Transverse colon (tissue), 4 donors: Measurements from ENCODE around the gene PSMC3IP. TPM values are rescaled to one million over a fixed set of nuclear protein-coding genes. Genes with fewer than 3 reads are reported as not detected.

Experiments used
- DNase-seq: peaks from one replicate; pipeline ENCODE4 v3.0.0-alpha.2; 2019
- H3K27ac ChIP-seq, 4 donors: fragments of 200-600 bp; sonication (generic); 2 replicates each; pipeline ENCODE4 v1.5.1; 2016 to 2018; ENCODE audit warnings: inconsistent platforms in 4 of 4
- H3K27me3 ChIP-seq: fragments of 200-600 bp; sonication (generic); 2 replicates; pipeline ENCODE4 v1.5.1; 2017; ENCODE audit warnings: inconsistent platforms
- H3K36me3 ChIP-seq, 4 donors: fragments of 200-600 bp; sonication (generic); 2 replicates each; pipeline ENCODE4 v1.5.1; 2017 to 2019; ENCODE audit warnings: inconsistent platforms in 4 of 4
- H3K4me1 ChIP-seq, 4 donors: fragments of 200-600 bp; sonication (generic); 2 replicates each; pipeline ENCODE4 v1.5.1; 2017 to 2020; ENCODE audit warnings: inconsistent platforms in 4 of 4
- H3K4me3 ChIP-seq, 4 donors: fragments of 200-600 bp; sonication (generic); 1 replicate in 1 of 4; 2 replicates in 3 of 4; pipeline versions ENCODE4 v1.5.1 to v1.6.1; 2017 to 2019; ENCODE audit warnings: inconsistent platforms in 4 of 4
- H3K9me3 ChIP-seq, 2 donors: fragments of 200-600 bp; sonication (generic); 2 replicates each; pipeline ENCODE4 v1.5.1; 2017 to 2019; ENCODE audit warnings: inconsistent platforms in 2 of 2
- EP300 ChIP-seq: sonication (generic); formaldehyde crosslinking; IDR thresholded peaks from one replicate; pipeline ENCODE4 v1.6.1; 2017; ENCODE audit warnings: antibody characterized with exemption, low read depth
- POLR2A ChIP-seq: fragments of 450-650 bp; IDR thresholded peaks from one replicate; pipeline ENCODE4 v1.6.1; 2016; ENCODE audit warnings: antibody characterized with exemption, mild to moderate bottlenecking, moderate library complexity
- POLR2AphosphoS5 ChIP-seq, 3 donors: sonication (generic); formaldehyde crosslinking; IDR thresholded peaks; one replicate each; pipeline ENCODE4 v1.6.1; 2016; ENCODE audit warnings: antibody characterized with exemption in 3 of 3
- WGBS, 2 donors: methylation state at CpG; one replicate each; pipeline ENCODE4 v1.1.5; 2018; ENCODE audit warnings: low coverage in 1 of 2; 5-methylcytosine and 5-hydroxymethylcytosine counted together
- in situ Hi-C, 4 donors: fragments of 200-750 bp; cut with MboI; loops; one replicate each; pipeline versions ENCODE4 v1.15.0 to v1.15.1; 2017; ENCODE audit warnings: low sequenced_read_pairs in 3 of 4, low pct_ligation_motif_present in 1 of 4, low pct_unique_long_range_greater_than_20kb in 1 of 4
- intact Hi-C: fragments of 100-400 bp; cut with DNase I; formaldehyde crosslinking; loops from one replicate; pipeline ENCODE4 v1.15.1; 2023; ENCODE audit warnings: low total_unique reads
- total RNA-seq, 4 donors: library from RNA; depleted of rRNA; stranded (reverse); fragments of >200 nt; gene quantifications; one replicate each; pipeline ENCODE4 v1.1.0, GENCODE V29; 2016
- TF ChIP-seq, protein P1 (sequence below), 5 experiments: fragments of 200-600 bp in 3 of 5; fragments of 450-650 bp in 2 of 5; sonication (generic) in 3 of 5; IDR thresholded peaks; 1 replicate in 2 of 5; 2 replicates in 3 of 5; pipeline ENCODE4 v1.5.1; 2016 to 2017; ENCODE audit warnings: antibody characterized with exemption in 5 of 5, inconsistent platforms in 3 of 5, mild to moderate bottlenecking in 2 of 5, moderate library complexity in 1 of 5

PSMC3IP gene
- total RNA-seq, 4 donors from 2014 or later, result 0.96 to 2.6 (median 1.3) TPM; not detected in 1

DNA sequence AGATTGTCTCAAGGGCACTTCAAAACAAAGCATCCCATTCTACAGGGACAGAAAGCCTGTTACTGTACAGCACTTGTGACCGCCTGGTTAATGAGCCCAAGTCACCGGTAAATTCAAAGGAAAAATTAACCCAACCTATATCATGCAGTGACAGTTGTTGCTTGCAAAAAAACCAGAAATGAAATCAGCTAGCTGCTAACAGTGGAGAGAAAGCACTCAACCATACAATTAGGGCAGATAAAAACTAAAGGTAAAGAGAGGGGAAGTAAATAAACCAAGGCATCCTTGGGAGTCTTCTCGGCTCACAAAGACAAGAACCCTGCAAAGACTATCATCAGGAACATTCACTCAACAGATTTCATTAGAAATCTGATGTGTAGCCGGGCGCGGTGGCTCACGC is 25.8 kb upstream of the PSMC3IP start:
- Histone ChIP-seq H3K27me3 (no peaks in the 10 kb centered on the region), H3K4me1 (peaks cover 21 to 35% (median 32%) of the 10 kb centered on the region in 4 donors), H3K27ac (no peak overlapping the region), H3K4me3 (no peak overlapping the region), H3K9me3 (no peaks in the 10 kb centered on the region), H3K36me3 (no peaks in the 10 kb centered on the region)
- in situ Hi-C loops, result loop anchor here in 1 of 4 donors (10.0 kb wide), 1 partner anchor 81 kb away; the partner anchor contains the start of genes CCR10 and CNTNAP1
- DNase-seq, result no peak
- TF ChIP-seq EP300, result no peak
- no peak for TF ChIP-seq POLR2AphosphoS5 (IDR thresholded peaks at IDR 0.05)
- no peak for TF ChIP-seq POLR2A
- TF ChIP-seq, protein P1, sequence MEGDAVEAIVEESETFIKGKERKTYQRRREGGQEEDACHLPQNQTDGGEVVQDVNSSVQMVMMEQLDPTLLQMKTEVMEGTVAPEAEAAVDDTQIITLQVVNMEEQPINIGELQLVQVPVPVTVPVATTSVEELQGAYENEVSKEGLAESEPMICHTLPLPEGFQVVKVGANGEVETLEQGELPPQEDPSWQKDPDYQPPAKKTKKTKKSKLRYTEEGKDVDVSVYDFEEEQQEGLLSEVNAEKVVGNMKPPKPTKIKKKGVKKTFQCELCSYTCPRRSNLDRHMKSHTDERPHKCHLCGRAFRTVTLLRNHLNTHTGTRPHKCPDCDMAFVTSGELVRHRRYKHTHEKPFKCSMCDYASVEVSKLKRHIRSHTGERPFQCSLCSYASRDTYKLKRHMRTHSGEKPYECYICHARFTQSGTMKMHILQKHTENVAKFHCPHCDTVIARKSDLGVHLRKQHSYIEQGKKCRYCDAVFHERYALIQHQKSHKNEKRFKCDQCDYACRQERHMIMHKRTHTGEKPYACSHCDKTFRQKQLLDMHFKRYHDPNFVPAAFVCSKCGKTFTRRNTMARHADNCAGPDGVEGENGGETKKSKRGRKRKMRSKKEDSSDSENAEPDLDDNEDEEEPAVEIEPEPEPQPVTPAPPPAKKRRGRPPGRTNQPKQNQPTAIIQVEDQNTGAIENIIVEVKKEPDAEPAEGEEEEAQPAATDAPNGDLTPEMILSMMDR (IDR thresholded peaks at IDR 0.05), result no peak
- 86 to 96% methylated on average over 5 to 7 of the region's 7 CpGs for WGBS, 2 donors
- intact Hi-C loops, result loop anchor here (10.0 kb wide), 1 partner anchor 81 kb away; the partner anchor contains the start of genes CCR10 and CNTNAP1

DNA sequence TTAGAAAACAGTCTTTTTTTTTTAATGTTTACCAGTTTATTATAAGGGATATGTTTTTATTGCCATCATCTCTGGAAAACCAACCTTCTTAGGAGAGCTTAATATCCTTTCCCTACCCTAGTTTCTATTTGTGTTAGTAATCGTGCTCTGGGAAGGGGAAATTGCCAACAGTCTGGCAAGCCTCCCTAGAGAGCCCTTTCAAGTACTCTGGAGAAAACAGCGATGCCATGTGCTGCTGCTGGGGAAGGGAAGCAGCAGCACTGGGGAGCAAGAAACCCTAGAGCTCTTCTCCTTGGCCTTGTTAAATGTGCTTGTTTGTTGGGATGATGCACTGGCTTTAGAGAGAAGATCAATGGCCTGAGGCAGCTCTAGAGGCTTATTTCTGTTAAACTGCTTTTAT is 21.4 kb upstream of the PSMC3IP start:
- 22% methylated on average over 2 of the region's 2 CpGs; no CpG with 5 or more reads in 1 of the 2 donors for WGBS, 2 donors
- no peaks in the 10 kb centered on the region for H3K36me3 ChIP-seq
- no peaks in the 10 kb centered on the region for H3K27me3 ChIP-seq
- intact Hi-C loops, result no loop called here
- in situ Hi-C loops, result loop anchor here in 3 of 4 donors (25.0 kb wide), 1 partner anchor 88 kb away; the partner anchor contains the start of genes CCR10 (in 3 of the 3), CNTNAP1 (in 3 of the 3) and PLEKHH3 (in 3 of the 3)
- H3K4me1 ChIP-seq, result peaks cover 5 to 13% (median 6%) of the 10 kb centered on the region in 4 donors
- H3K27ac ChIP-seq, result no peak overlapping the region
- TF ChIP-seq POLR2AphosphoS5 (IDR thresholded peaks at IDR 0.05) (no peak), POLR2A (no peak), EP300 (no peak)
- TF ChIP-seq, protein P1 (IDR thresholded peaks at IDR 0.05), result no peak
- no peak overlapping the region for H3K4me3 ChIP-seq
- no peak for DNase-seq
- H3K9me3 ChIP-seq, result no peaks in the 10 kb centered on the region

DNA sequence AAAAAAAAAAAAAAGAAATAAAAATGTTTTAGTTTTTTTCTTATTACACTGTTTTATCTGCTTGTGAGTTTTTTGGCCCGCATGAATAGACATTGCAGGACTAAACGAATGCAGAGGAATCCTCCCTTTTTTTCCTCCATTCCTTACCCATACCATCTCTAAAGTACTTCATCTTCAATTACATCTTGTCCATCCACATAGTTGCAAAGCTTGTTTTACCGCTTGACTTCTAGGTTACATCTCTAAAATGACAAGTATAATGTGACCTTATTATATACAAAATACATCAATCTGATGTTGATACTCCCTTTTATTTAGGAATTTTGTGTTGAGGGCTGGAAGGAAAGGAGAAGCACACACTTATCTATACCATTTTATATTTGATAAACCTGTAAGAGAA is 18.9 kb upstream of the PSMC3IP start:
- no peak for TF ChIP-seq POLR2A
- no peak for TF ChIP-seq EP300
- TF ChIP-seq, protein P1 (IDR thresholded peaks at IDR 0.05), result no peak
- no peak for TF ChIP-seq POLR2AphosphoS5 (IDR thresholded peaks at IDR 0.05)
- Histone ChIP-seq H3K36me3 (peaks cover 0 to 7% (median 3%) of the 10 kb centered on the region in 4 donors), H3K27me3 (no peaks in the 10 kb centered on the region), H3K9me3 (no peaks in the 10 kb centered on the region), H3K4me3 (no peak overlapping the region), H3K27ac (no peak overlapping the region), H3K4me1 (peaks cover 5 to 13% (median 6%) of the 10 kb centered on the region in 4 donors)
- 71 to 93% methylated on average over 3 of the region's 3 CpGs for WGBS, 2 donors
- intact Hi-C loops (no loop called here), in situ Hi-C loops (loop anchor here in 3 of 4 donors (25.0 kb wide), 1 partner anchor 91 kb away; the partner anchor contains the start of genes CCR10 (in 3 of the 3), CNTNAP1 (in 3 of the 3) and PLEKHH3 (in 3 of the 3))
- no peak for DNase-seq

DNA sequence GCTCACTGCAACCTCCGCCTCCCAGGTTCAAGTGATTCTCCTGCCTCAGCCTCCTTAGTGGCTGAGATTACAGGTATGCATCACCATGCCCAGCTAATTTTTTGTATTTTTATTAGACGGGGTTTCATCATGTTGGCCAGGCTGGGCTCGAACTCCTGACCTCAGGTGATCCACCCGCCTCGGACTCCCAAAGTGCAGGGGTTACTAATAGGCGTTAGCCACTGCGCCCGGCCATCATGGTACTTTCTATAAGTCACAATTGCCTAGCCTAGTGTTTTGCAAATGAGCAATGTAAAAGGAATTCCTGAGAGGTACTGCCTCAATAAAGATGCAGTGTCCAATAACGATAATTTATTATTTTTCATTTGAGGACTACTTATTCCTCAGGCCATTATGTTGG is 13.9 kb upstream of the PSMC3IP start:
- in situ Hi-C loops, result loop anchor here in 3 of 4 donors (25.0 kb wide), 1 partner anchor 96 kb away; the partner anchor contains the start of genes CCR10 (in 3 of the 3), CNTNAP1 (in 3 of the 3) and PLEKHH3 (in 3 of the 3)
- Histone ChIP-seq H3K4me1 (no peaks in the 10 kb centered on the region), H3K27ac (no peak overlapping the region), H3K4me3 (no peak overlapping the region), H3K9me3 (no peaks in the 10 kb centered on the region), H3K36me3 (peaks cover 0 to 44% (median 14%) of the 10 kb centered on the region in 4 donors), H3K27me3 (no peaks in the 10 kb centered on the region)
- no peak for DNase-seq
- TF ChIP-seq POLR2AphosphoS5 (IDR thresholded peaks at IDR 0.05) (no peak), POLR2A (no peak), EP300 (no peak)
- TF ChIP-seq, protein P1 (IDR thresholded peaks at IDR 0.05), result no peak
- intact Hi-C loops, result no loop called here
- WGBS, 2 donors, result 90% methylated on average over 6 to 9 of the region's 9 CpGs
